Medulla oblongata (tissue), 1 donor: ENCODE data around the gene GFRA1.

Experiments
- DNase-seq: peaks from one replicate; pipeline ENCODE4 v3.0.0-alpha.2; 2015; ENCODE audit errors: extremely low spot score

GFRA1 gene

GRCh38 chr10:116241085-116241484, 31.9 kb downstream of the GFRA1 start:
- no peak for DNase-seq

- DNase-seq, result no peak
Measured at GRCh38 chr10:116240157-116240950, 32.7 kb downstream of the GFRA1 start.

DNA sequence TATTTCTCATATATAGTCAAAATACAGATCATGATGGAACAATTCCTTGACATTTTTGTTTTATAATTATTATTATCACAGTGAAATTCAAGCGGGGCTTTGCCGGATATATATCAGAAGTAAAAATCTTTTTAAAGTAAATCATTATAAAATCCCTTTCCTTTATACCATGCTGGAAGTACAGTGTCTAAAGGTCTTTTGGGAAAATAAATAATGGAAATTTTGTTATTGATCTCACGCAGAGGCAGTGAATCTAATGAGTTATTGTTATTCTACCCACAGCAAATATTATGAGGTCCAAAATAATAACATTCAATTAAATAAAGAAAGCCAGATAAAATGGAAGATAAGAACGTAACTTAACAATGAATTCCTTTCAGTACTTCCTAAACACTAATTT, 33.8 kb downstream of the GFRA1 start:
- no peak for DNase-seq

- no peak for DNase-seq
Measured at GRCh38 chr10:116237970-116238369, 35.0 kb downstream of the GFRA1 start.

DNA sequence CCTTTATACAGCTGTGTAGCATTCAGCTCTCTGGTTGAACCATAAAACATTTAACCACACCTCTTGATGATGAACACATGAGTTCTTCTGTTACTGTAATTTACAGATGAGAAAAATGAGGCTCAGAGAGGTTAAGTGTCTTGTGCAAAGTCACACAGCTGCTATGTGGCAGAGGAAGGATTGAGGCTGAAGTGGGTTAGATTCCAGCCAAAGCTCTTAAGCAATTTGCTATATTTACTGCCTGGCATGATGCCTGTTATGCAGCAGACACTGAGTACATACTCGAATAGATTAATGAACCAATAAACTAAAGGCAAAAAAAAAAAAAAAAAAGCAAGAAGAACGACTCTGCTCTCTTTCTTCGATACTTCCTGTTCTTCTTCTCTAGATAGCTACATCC, 35.7 kb downstream of the GFRA1 start:
- DNase-seq, result no peak

DNA sequence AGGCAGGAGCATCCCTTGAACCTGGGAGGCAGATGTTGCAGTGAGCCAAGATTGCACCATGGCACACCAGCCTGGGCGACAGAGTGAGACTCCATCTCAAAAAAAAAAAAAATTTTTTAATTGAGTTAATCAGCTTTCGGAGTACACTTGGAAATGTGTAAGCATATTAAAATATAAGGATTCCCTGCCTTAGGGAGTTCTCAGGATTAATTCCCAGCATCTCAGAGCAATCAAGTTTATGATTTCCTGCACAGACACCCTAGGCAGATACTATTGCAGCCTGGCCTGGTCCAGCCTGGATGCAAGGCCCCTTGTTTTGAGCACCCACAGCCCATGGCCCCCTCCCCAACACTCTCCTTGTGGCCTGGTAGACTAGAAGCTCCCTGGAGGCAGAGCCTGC, 39.8 kb downstream of the GFRA1 start:
- no peak for DNase-seq

DNA sequence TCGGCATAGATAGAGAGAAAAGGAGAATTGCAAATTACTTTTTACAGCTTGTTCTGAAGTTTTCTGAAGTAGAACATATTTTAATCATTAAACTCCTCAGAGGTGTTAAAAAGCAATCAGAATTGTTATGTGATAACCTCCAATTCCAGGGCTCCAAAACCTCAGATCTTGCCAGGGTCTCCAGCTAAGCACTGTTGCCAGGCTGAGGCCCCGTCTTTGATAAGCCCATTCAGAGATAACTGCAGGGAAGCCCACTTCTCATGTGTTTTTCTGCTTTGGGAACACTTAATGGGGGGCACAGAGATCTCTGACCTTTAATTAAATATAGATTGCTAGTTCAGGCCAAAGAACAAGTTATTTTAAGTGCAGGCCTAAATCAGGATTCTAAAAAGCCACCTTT, 40.4 kb downstream of the GFRA1 start:
- no peak for DNase-seq

DNA sequence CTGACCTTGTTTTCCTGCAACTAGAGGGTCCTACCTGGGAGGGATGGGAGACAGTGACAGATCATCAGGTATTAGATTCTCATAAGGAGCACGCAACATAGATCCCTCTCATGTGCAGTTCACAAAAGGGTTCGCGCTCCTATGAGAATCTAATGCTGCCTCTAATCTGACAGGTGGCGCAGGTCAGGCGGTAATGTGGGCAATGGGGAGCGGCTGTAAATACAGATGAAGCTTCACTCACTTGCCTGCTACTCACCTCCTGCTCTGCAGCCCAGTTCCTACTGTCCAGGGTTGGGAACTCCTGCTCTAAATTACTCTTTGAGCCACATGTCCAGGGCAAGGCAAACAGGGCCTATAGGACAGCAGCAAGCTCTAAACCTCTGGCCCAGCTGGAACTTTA, 46.2 kb downstream of the GFRA1 start:
- no peak for DNase-seq

DNA sequence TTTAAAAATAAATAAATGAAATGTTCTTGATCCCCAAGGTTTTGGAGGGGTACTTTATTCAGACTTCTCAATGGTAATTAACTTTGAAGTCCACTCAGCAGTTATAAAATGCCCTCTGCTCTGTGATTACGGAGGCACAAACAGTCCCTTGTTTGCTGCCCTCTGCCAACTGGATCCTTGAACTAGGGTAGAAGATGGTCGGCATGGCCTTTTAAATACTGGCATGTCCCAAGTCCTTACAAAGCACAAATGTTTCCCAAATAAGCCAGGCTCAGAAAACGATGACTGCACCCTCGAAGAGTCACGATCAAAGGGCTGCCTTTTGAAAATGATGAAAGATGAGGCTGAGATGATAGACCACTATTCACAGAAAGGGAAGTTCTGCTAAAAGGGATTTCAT, 47.0 kb downstream of the GFRA1 start:
- DNase-seq, result no peak

- no peak for DNase-seq
Measured at GRCh38 chr10:116223289-116223688, 49.7 kb downstream of the GFRA1 start.

DNA sequence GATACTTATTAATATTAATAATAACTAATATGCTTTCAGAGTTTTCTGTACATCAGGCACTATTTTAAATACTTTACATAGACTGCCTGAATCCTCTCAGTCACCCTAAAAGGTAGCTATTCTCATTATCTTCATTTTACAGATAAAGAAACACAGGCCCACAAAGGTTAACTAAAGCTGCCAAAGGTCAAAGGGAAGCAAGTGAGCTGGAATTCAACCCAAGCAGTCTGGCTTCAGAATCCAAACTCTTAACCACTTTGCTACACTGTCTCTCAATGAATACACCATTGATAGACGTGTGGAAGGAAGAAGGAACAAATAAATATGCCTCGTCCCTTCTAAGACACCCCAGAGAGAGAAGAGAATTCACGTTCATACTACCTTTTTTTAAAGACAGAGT, 52.0 kb downstream of the GFRA1 start:
- no peak for DNase-seq

DNA sequence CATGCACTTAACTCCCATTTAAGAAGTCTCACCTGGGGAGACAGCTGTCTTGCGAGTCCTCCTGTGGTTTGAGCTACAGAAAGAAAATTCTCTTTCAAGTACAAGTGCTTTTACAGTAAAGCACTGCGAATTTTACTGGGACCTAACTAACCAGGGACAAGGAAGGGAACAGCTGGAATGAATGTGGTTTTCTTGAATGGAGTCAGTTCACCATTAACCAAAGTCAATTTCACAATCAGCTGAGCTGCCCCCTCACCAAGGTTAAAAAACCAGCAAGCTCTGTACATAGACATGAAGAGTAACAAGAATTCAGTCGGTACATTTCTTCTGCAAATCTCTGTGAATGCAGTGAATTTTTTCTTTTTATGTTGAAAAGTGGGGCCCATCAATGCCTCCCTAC, 56.3 kb downstream of the GFRA1 start:
- DNase-seq, result no peak

DNA sequence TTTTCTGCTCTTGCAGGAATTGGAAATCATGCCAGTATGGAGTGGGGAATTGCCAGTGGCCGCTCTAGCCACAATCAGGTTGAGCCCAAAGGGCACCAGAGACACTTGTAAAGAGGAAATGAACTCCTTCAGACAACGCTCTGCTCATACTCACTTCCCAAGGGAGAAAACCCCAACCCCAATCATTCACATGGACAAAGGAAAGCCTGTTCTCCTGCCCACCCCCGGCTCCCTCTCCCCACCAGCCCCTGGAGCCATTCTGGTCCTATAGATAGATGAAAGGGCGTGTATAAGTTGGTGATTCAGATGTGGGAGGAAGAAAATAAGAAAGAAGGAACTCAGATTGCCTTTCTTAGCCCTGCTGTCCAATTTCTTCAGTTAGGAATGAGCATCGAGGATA, 57.4 kb downstream of the GFRA1 start:
- DNase-seq, result no peak

GRCh38 chr10:116211682-116212081, 61.3 kb downstream of the GFRA1 start:
- no peak for DNase-seq

- no peak for DNase-seq
Measured at GRCh38 chr10:116210588-116211346, 62.2 kb downstream of the GFRA1 start.

DNA sequence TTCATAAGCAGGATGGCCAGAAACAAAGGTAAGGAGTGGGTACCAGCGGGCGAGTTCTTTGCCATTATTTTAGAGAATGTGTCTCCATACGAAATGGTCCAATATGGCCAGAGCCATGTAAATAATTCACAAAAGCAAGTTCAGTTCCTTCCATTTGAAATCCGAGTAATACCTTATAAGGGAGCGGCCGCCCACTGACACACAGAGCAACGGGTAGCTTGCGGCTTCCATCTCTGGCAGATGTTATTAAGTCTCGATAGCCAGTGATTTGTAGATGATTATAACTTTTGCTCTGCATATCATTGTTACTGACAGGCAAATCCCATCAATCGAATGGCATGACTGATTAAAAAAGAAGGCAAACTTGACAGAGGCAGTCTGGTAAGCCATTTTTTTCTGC, 63.2 kb downstream of the GFRA1 start:
- DNase-seq, result no peak

- no peak for DNase-seq
Measured at GRCh38 chr10:116208956-116209567, 63.9 kb downstream of the GFRA1 start.

DNA sequence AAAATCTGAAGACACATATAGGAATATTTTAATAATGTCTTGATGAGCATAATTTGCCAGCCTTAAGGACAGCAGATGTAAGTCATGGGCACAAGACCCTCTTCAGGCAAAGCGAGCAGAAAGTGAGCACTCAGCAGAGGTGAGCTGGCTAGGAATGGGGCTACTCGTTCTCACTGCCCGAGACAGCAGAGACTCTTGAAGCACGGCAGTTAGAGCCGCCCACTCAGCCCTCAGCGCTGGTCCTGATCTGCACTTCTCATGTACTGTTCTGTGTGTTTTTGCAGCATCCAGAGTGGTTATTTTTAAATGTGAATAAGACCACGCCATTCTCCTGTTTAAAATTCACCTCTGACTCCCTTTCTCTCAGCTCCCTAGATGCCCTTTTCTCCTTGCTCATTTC, 65.3 kb downstream of the GFRA1 start:
- no peak for DNase-seq

GRCh38 chr10:116203661-116204060, 69.3 kb downstream of the GFRA1 start:
- no peak for DNase-seq

- no peak for DNase-seq
Measured at GRCh38 chr10:116201670-116202430, 71.2 kb downstream of the GFRA1 start.

GRCh38 chr10:116201011-116201410, 72.0 kb downstream of the GFRA1 start:
- no peak for DNase-seq

DNA sequence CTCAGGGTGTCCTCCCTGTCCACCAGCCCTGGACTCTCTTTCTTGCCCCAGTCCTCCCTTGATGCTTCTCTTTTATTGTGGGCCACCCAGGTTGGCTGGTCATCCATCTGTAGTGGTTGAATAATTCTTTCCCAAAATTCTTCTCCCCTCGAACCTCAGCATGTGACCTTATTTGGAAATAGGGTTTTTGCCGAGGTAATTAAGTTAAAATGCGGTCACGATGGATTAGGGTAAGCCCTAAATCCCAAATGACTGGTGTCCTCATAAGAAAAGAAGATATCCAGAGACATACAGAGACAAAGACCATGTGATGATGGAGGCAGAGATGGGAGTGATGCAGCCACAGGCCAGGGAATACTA, 74.3 kb downstream of the GFRA1 start:
- no peak for DNase-seq
